Renal pelvis (tissue), 12 donors: Measurements from ENCODE around the gene HOPX. TPM values are rescaled to one million over a fixed set of nuclear protein-coding genes. Genes with fewer than 3 reads are reported as not detected.
"Not testable (repeated sequence)": the region's sequence is repeated elsewhere in the genome, so short reads cannot be mapped to it uniquely, and the experiment has no call there.

Experiments used
- DNase-seq: peaks from one replicate; pipeline ENCODE4 v3.0.0-alpha.2; 2013
- long read RNA-seq, 16 experiments: transcript quantifications; one replicate each; lab custom pipeline, GENCODE V29; 2026
- polyA plus RNA-seq, 3 donors: library from polyadenylated mRNA; unstranded; fragments of 120-200 nt; gene quantifications; one replicate each; pipeline ENCODE4 v1.2.1, GENCODE V29; 2013; ENCODE audit not compliant: insufficient read length in 3 of 3

Gene HOPX, protein sequence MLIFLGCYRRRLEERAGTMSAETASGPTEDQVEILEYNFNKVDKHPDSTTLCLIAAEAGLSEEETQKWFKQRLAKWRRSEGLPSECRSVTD
- 10 to 100 TPM; 11.0 to 16.4 (median 13.5) TPM for polyA plus RNA-seq
- long read RNA-seq, donor 1, transcript HOPX-201 (3 exons, 1,129 nt): major isoform, 7 of 14 reads
- long read RNA-seq, donor 1, partial matches to known transcripts: 0 of 14 reads
- long read RNA-seq, donor 1, other reads (novel, unspliced or antisense): 0 of 14 reads
- long read RNA-seq, donor 2, transcript HOPX-201 (3 exons, 1,129 nt): major isoform, 12 of 21 reads
- long read RNA-seq, donor 2, partial matches to known transcripts: 0 of 21 reads
- long read RNA-seq, donor 2, other reads (novel, unspliced or antisense): 0 of 21 reads
- long read RNA-seq, donor 3, transcript HOPX-207 (1 exons, 3,203 nt): major isoform, 8 of 26 reads
- long read RNA-seq, donor 3, transcript HOPX-201 (3 exons, 1,129 nt): minor isoform, 5 of 26 reads
- long read RNA-seq, donor 3, transcript HOPX-206 (2 exons, 1,248 nt): minor isoform, 6 of 26 reads
- long read RNA-seq, donor 3, partial matches to known transcripts: 0 of 26 reads
- long read RNA-seq, donor 3, other reads (novel, unspliced or antisense): 0 of 26 reads
- long read RNA-seq, donor 4, transcript HOPX-206 (2 exons, 1,248 nt): major isoform, 10 of 25 reads
- long read RNA-seq, donor 4, transcript HOPX-201 (3 exons, 1,129 nt): minor isoform, 9 of 25 reads
- long read RNA-seq, donor 4, transcript HOPX-207 (1 exons, 3,203 nt): minor isoform, 6 of 25 reads
- long read RNA-seq, donor 4, partial matches to known transcripts: 0 of 25 reads
- long read RNA-seq, donor 4, other reads (novel, unspliced or antisense): 0 of 25 reads
- long read RNA-seq, donor 5, partial matches to known transcripts: 0 of 8 reads
- long read RNA-seq, donor 5, other reads (novel, unspliced or antisense): 0 of 8 reads
- long read RNA-seq, donor 6, transcript HOPX-206 (2 exons, 1,248 nt): major isoform, 6 of 12 reads
- long read RNA-seq, donor 6, partial matches to known transcripts: 0 of 12 reads
- long read RNA-seq, donor 6, other reads (novel, unspliced or antisense): 0 of 12 reads
- long read RNA-seq, donor 7, transcript HOPX-207 (1 exons, 3,203 nt): minor isoform, 5 of 24 reads
- long read RNA-seq, donor 7, transcript HOPX-206 (2 exons, 1,248 nt): major isoform, 10 of 24 reads
- long read RNA-seq, donor 7, transcript HOPX-201 (3 exons, 1,129 nt): minor isoform, 5 of 24 reads
- long read RNA-seq, donor 7, partial matches to known transcripts: 0 of 24 reads
- long read RNA-seq, donor 7, other reads (novel, unspliced or antisense): 0 of 24 reads
- long read RNA-seq, donor 8, partial matches to known transcripts: 0 of 1 reads
- long read RNA-seq, donor 8, other reads (novel, unspliced or antisense): 0 of 1 reads
- long read RNA-seq, donor 9, partial matches to known transcripts: 0 of 12 reads
- long read RNA-seq, donor 9, other reads (novel, unspliced or antisense): 0 of 12 reads
- long read RNA-seq, donor 10, transcript HOPX-206 (2 exons, 1,248 nt): major isoform, 6 of 16 reads
- long read RNA-seq, donor 10, partial matches to known transcripts: 0 of 16 reads
- long read RNA-seq, donor 10, other reads (novel, unspliced or antisense): 0 of 16 reads
- long read RNA-seq, donor 11, transcript HOPX-201 (3 exons, 1,129 nt): minor isoform, 5 of 17 reads
- long read RNA-seq, donor 11, transcript HOPX-206 (2 exons, 1,248 nt): major isoform, 6 of 17 reads
- long read RNA-seq, donor 11, transcript HOPX-207 (1 exons, 3,203 nt): minor isoform, 5 of 17 reads
- long read RNA-seq, donor 11, partial matches to known transcripts: 0 of 17 reads
- long read RNA-seq, donor 11, other reads (novel, unspliced or antisense): 0 of 17 reads
- long read RNA-seq, donor 12, transcript HOPX-201 (3 exons, 1,129 nt): major isoform, 6 of 21 reads
- long read RNA-seq, donor 12, partial matches to known transcripts: 0 of 21 reads
- long read RNA-seq, donor 12, other reads (novel, unspliced or antisense): 0 of 21 reads
- long read RNA-seq, donor 13, partial matches to known transcripts: 0 of 4 reads
- long read RNA-seq, donor 13, other reads (novel, unspliced or antisense): 0 of 4 reads
- long read RNA-seq, donor 14, transcript HOPX-206 (2 exons, 1,248 nt): major isoform, 9 of 24 reads
- long read RNA-seq, donor 14, transcript HOPX-201 (3 exons, 1,129 nt): minor isoform, 8 of 24 reads
- long read RNA-seq, donor 14, partial matches to known transcripts: 0 of 24 reads
- long read RNA-seq, donor 14, other reads (novel, unspliced or antisense): 0 of 24 reads
- long read RNA-seq, donor 15, transcript HOPX-206 (2 exons, 1,248 nt): major isoform, 7 of 22 reads
- long read RNA-seq, donor 15, transcript HOPX-201 (3 exons, 1,129 nt): major isoform, 7 of 22 reads
- long read RNA-seq, donor 15, partial matches to known transcripts: 0 of 22 reads
- long read RNA-seq, donor 15, other reads (novel, unspliced or antisense): 0 of 22 reads
- long read RNA-seq, donor 16, transcript HOPX-206 (2 exons, 1,248 nt): minor isoform, 9 of 32 reads
- long read RNA-seq, donor 16, transcript HOPX-207 (1 exons, 3,203 nt): minor isoform, 7 of 32 reads
- long read RNA-seq, donor 16, transcript HOPX-201 (3 exons, 1,129 nt): major isoform, 14 of 32 reads
- long read RNA-seq, donor 16, partial matches to known transcripts: 0 of 32 reads
- long read RNA-seq, donor 16, other reads (novel, unspliced or antisense): 0 of 32 reads

DNA sequence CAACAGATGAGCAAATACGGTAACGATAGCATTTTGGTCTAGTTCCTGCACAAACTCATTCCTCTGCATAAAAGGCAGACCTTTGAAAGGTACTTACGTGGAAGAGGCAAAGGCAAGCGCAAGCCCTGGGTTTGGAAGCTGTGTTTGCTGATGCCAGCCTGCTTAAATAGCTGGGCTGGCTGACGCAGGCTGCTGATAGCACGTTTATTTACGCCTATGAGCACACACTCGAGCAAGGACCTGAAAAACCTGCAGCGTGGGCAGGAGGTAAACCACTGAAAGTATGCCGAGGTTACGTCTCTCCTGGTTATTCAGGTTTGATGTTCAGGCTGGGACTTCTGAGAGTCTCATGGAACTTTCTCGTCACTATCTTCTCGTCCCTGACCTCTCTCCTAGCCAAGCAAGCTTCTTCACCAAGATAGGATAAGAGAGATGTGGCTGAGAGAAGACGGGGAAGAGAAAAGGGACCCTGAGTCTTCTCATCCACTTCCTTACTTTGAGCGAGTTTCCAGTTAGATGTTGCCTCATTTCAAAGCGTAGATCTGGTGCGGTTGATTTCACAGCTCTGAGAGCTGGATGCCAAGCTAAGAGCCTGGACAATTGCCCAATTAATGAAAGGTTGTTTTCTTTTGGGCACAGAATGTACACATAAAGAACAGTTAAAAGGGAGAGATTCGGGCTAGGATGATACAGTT lies at the start of gene HOPX:
TSS of gene HOPX (minus strand) at position 139 of the 695 bp plus-strand sequence. CDS start 23,480 bp downstream, outside the sequence.
- no peak for DNase-seq

DNA sequence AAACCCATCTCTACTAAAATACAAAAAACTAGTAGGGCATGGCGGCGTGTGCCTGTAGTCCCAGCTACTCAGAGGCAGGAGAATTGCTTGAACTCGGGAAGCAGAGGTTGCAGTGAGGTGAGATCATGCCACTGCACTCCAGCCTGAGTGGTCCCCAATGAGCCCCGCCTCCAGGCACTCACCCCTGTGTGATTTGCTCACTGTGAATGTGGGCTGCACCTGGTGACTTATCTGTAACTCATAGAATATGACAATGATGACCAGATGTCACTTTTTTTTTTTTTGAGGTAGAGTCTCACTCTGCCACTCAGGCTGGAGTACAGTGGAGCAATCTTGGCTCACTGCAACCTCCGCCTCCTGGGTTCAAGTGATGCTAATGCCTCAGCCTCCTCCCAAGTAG lies 49.0 kb upstream of the HOPX start:
- no peak for DNase-seq

DNA sequence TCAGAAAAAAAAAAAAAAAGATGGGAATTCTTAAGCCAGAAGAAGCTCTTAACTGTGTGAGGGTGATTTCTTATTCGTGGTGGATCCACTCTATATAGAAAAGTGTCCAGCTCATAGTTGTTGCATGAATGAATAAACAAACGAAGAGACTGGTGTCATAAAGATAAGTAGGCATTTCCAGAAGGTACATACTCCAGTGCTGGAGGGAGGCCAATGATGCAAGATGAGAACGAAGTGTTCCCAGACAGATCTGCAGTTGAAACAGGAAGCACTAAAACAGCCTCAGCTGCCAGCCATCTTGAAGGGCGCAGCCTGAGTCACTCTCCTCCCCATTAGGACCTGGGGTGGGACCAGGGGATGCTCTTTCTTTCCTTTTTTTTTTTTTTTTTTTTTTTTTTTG lies 47.4 kb upstream of the HOPX start:
- DNase-seq: no peak

DNA sequence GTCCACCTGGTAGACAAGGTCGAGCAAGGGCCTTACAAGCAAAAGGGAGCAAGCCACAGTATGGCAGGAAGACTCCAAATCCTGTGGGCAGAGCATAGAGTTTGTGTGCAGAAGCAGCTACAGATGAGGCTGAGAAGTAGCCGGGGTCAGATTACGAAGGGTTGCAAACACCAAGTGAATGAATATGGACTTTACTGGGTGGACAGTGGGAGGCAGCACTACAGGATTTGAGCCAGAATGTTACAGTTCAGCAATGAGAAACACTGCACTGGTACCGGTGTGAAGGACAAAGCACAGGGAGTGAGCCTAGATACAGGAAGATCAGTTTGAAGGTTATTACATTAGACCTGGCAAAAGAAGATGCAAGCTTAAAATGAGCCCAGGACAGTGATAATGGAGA lies 46.1 kb upstream of the HOPX start:
- no peak for DNase-seq

DNA sequence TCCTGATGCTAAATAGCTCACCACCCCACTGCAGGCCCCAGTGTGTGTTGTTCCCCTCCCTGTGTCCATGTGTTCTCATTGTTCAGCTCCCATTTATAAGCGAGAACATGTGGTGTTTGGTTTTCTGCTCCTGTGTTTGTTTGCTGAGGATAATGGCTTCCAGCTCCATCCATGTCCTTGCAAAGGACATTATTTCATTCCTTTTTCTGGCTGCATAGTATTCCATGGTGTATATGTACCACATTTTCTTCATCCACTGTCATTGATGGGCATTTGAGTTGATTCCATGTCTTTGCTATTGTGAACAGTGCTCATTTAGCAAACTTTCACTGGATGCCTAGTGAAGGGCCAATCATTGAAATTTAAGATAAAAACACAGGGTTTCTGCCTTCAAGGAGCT lies 45.5 kb upstream of the HOPX start:
- DNase-seq: not testable (repeated sequence)

DNA sequence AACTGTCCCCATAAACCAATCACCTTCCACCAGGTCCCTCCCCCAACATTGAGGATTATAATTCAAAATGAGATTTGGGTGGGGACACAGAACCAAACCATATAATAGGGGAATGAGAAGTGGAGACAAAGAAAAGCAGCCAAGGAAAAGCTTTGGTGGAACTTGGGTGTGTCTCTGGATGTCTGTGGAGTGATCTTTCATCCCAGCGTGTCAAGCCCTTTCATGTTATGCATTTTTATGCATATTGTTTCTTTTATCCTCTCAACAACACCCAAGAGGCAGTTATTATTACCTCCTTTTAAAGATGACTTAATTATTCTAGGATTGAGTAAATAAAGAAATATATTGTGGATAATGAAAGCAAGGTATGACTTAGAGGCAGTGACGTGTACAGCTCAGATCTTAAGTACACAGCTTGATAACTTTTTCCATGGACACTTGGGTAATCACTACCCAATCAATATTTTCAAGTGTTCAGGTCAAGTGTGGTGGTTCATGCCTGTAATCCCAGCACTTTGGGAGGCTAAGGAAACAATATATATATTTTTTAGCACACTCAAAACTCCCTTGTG lies 42.6 kb upstream of the HOPX start:
- DNase-seq: no peak

DNA sequence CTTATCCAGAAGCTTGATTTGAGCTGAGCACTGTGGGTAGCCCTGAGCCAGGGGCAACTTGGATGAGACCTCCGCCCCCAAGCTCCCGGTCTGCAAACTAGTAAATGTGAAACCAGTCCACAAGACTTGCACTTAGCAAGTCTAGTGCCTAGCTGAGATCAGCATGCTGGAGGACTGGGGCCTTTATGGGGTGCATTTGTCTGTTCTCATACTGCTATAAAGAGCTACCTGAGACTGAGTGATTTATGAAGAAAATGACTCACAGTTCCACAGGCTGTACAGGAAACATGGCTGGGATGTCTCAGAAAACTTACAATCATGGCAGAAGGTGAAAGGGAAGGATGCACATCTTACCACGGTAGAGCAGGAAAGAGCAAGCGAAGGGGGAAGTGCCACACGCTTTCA lies 42.1 kb upstream of the HOPX start:
- DNase-seq: no peak

DNA sequence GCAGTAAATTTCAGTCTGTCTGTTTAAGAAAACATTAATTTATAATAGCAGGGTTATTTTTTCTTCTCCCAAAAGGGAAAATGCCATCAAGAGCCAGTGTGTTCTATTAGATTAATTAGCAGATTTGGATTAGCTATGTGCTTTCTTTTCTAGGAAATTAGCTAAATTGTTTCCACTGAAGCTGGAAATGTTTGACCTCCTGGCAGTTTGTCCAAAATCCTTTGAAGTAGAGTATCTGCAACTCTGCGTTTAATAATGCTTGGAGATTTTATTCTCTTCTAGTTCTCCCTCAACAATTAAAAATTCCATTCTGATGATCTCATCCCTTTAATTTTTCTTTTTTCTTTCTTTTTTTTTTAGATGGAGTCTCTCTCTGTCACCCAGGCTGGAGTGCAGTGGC lies 27.1 kb upstream of the HOPX start:
- DNase-seq: peak; percentile 47

DNA sequence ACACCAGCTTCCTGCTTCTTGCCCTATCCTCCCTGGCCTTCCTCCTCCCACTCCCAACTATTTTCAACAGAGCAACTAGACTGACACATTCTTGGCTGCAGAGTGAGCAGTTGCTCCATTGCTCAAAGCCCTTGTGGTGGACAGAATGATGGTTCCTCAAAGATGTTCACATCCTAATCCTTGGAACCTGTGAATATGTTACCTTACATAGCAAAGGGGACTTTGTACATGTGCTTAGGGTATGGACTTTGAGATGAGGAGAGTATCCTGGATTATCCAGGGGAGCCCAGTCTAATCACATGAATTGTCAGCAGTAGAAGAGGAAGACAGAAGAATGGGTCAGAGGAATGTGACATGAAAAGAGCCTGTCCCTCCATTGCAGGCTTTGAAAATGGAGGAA lies 24.9 kb upstream of the HOPX start:
- DNase-seq: no peak

DNA sequence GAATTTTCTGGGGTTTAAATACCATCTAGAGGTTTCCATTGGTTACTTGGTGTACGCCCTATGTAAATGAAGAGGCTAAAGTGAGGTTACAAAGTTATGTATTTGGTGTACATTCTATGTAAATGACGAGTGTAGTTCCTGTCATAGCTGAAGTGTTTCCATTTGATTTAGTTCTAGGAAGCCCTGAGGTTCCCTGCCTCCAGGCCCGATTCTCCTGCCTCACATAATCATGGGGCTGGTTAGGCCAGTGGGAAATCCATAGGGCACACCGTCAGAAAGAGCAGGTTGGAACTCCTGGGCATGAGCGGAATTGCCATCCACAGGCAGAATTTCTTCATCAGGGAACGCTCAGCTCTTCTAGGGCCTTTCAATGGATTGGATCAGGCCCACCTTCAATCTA lies 24.2 kb upstream of the HOPX start:
- no peak for DNase-seq

DNA sequence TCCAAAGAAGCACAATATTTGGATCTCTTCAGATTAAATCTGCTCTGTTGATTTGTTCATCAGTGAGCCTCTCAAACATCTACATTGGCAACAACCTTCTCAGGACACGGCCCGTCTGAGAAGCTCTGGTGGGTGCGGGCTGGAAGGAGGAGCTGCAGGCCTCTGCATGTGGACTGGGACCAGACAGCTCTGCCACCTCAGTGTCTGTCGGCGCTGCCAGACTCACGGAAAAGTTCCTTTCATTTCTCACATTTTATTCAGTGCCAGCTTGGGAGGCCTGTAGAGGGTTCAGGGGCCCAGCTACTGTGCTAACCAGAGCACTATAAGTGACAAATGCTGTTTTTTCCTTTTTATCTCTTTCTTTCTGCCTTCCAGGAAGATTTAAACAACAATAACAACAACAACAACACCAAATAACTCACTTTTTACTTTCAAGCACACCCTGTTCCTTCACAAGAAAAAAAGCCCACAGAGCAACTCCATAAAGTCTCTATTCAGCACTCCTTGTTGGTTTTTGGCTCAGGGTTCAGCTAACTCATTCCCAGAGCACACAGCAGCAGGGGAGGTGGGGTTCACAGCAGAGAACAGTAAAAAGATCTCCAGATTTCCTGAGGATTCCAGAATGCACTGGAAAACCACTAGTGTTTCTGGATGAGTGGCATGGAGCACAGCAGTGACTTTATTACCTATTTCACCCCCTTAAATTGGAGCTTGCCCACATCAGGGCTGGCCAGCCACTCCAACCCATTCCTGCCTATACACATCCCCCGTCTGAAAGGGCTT lies 23.2 kb upstream of the HOPX start:
- no peak for DNase-seq

DNA sequence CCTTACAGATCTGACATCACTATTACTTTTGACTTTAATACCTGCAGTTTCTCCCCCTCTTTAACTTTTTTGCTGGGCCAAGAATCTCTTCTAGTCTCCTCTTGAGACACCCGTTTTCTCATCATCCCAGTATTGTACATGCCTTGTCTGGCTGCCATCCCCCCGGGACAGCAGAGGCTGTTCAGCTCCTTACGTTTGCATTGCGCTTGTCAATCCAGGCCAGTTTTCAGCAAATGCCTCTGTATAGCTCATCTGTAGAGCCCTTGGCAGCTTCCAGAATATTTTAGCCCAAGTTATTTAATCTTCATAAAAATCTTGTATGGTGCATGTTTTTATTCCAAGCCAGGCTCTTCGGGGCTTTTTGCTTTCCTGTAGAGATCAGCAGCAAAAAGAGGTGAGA lies 22.3 kb upstream of the HOPX start:
- DNase-seq: no peak

DNA sequence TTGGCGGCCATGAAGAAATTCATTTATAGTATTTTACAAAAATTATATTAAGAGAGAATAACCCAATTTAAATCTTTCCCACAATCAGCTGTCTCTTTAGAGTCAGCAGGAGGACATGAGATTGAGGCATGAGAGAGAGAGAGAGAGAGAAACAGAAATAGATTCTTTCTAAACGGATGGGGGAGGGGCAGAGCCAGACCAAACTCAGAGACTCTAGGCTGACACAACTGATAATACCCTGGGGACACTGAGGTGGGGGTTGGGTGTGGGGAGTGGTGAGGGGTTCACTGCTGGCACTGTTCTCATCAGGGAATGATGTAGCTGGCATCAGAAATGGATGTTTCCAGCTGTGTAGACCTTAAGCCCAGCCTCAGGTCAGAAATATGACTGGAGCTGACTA lies 20.5 kb upstream of the HOPX start:
- no peak for DNase-seq

DNA sequence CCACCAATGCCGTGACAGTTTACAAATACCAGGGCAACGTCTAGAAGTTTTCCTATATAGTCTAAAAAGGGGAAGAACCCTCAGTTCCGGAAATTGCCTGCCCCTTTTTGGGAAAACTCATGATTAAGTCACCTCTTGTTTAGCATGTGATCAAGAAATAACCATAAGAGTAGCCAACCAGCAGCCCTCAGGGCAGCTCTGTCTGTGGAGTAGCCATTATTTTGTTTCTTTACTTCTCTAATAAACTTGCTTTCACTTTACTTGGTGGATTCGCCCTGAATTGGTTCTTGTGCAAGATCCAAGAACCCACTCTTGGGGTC lies 20.0 kb upstream of the HOPX start:
- no peak for DNase-seq

DNA sequence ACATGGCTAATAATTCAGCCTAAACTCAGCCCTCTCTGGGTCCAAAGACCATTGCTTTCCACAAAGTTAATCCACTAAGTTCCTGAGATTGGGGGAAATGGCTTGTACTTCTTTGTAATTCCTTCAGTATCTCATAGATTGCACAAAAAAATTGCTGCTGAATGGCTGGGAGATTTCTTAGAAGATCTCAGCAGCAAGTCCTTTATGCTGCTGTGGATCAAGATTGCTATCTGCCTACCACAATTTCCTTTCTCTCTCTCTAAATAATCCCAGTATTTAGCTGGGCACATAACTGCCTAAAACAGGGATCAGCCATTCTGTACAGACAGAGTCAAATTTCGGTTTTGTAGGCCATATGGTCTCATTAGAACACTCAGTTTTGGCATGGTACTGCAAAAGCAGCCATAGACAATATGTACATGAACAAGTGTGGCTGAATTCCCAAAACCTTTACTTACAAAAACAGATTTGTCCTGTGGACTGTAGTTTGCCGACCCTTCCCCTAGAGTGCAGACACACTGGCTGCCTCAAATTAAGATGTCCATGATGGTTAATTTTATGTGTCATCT lies 18.5 kb upstream of the HOPX start:
- no peak for DNase-seq

DNA sequence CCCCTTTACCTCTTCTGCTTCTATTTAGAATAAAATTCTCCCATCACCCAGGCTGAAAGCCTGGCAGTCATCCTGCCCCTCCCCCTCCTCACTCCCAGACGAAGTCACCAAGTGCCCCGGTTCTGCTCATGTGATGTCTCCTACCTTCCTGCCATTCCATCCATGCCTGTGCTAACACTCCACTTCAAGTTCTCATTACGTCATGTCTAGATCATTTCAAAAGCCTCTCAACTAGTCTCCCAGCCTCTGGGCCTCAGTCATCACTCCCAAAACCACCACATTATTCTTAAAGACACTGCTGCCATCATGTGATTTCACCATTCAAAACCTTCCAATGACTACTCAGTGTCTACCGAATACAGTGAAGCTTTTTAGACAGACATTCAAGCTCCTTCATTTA lies 17.2 kb upstream of the HOPX start:
- DNase-seq: no peak

DNA sequence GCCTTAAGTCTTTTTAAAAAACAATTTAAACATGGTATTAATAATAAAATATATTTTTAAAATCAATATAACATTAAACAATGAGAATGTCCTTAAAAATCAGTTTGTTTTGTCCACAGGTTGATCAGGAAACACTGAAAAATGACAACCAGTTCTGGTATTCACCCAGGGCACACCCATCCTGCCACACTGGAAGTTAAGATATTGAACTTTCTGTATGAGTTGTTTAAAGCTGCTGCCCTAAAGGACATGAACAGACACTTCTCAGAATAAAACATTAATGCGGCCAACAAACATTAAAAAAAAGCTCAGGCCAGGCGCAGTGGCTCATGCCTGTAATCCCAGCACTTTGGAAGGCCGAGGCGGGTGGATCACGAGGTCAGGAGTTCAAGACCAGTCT lies 15.0 kb upstream of the HOPX start:
- DNase-seq: no peak
